ENCODE results near the gene GPR55. TPM values are rescaled to one million over a fixed set of nuclear protein-coding genes. Genes with fewer than 3 reads are reported as not detected.
A peak's percentile ranks its signal among the peaks of the same experiment; 100 is the strongest.

GPR55 gene
- total RNA-seq, 1 experiment from 2014 or later = not detected

- no peaks in the 10 kb centered on the region for H3K9me3 ChIP-seq
- H3K4me3 Mint-ChIP-seq (ENCODE audit: unreplicated experiment) = peak overlapping the region; percentile 13
- no peak for DNase-seq
- ChIA-PET CTCF (no interaction called here), POLR2A (interaction anchor here (0.6 kb wide), 1 partner anchor 61 kb away, joined by 3 read pairs; no protein-coding TSS in a partner anchor)
- H3K4me1 ChIP-seq = peaks cover 46% of the 10 kb centered on the region
- H3K27me3 Mint-ChIP-seq (ENCODE audit: insufficient read depth, unreplicated experiment) = no peaks in the 10 kb centered on the region
- H3K36me3 ChIP-seq (ENCODE audit: control insufficient read depth, insufficient read depth, low read length) = no peaks in the 10 kb centered on the region
- intact Hi-C loops (cut with micrococcal nuclease; ENCODE audit: unreplicated experiment) = no loop called here
- no peaks in the 10 kb centered on the region for H3K27me3 ChIP-seq (replicated peaks; ENCODE audit: control insufficient read depth, insufficient read depth, low read length)
- H3K9me3 Mint-ChIP-seq (ENCODE audit: unreplicated experiment) = no peaks in the 10 kb centered on the region
- BruUV-seq (replicated peaks) = no TSS peak
- no peak overlapping the region for H3K4me3 ChIP-seq (ENCODE audit: low read depth, low read length)
- H3K27ac Mint-ChIP-seq (ENCODE audit: unreplicated experiment) = no peak overlapping the region
- no peak for TF ChIP-seq CTCF (IDR thresholded peaks at IDR 0.05; ENCODE audit: insufficient read depth in 1 of 2, low read depth in 1 of 2, low read length in 1 of 2, severe bottlenecking in 1 of 2, unreplicated experiment in 1 of 2)
- peaks cover 9% of the 10 kb centered on the region for H3K4me1 Mint-ChIP-seq (ENCODE audit: low read depth, unreplicated experiment)
- H3K36me3 Mint-ChIP-seq (ENCODE audit: insufficient read depth, unreplicated experiment) = peaks cover 8% of the 10 kb centered on the region
These were observed 55.8 kb downstream of the GPR55 start for GRCh38 chr2:230868947-230869913.

GRCh38 chr2:230868161-230868946 is 56.7 kb downstream of the GPR55 start:
- Mint-ChIP-seq H3K27me3 (ENCODE audit: insufficient read depth, unreplicated experiment) (no peaks in the 10 kb centered on the region), H3K27ac (ENCODE audit: unreplicated experiment) (no peak overlapping the region), H3K4me1 (ENCODE audit: low read depth, unreplicated experiment) (peaks cover 9% of the 10 kb centered on the region), H3K36me3 (ENCODE audit: insufficient read depth, unreplicated experiment) (peaks cover 7% of the 10 kb centered on the region), H3K4me3 (ENCODE audit: unreplicated experiment) (peak overlapping the region; percentile 13), H3K9me3 (ENCODE audit: unreplicated experiment) (no peaks in the 10 kb centered on the region)
- POLR2A ChIA-PET = no interaction called here
- Histone ChIP-seq H3K27me3 (replicated peaks; ENCODE audit: control insufficient read depth, insufficient read depth, low read length) (no peaks in the 10 kb centered on the region), H3K36me3 (ENCODE audit: control insufficient read depth, insufficient read depth, low read length) (no peaks in the 10 kb centered on the region), H3K9me3 (no peaks in the 10 kb centered on the region), H3K4me1 (peaks cover 48% of the 10 kb centered on the region), H3K4me3 (ENCODE audit: low read depth, low read length) (no peak overlapping the region)
- BruUV-seq (replicated peaks) = no TSS peak
- CTCF ChIA-PET = no interaction called here
- intact Hi-C loops (cut with micrococcal nuclease; ENCODE audit: unreplicated experiment) = no loop called here
- TF ChIP-seq CTCF (IDR thresholded peaks at IDR 0.05; ENCODE audit: insufficient read depth in 1 of 2, low read depth in 1 of 2, low read length in 1 of 2, severe bottlenecking in 1 of 2, unreplicated experiment in 1 of 2) = no peak
- DNase-seq = no peak

- no peaks in the 10 kb centered on the region for H3K9me3 ChIP-seq
- POLR2A ChIA-PET = no interaction called here
- Mint-ChIP-seq H3K27me3 (ENCODE audit: insufficient read depth, unreplicated experiment) (no peaks in the 10 kb centered on the region), H3K4me1 (ENCODE audit: low read depth, unreplicated experiment) (peaks cover 9% of the 10 kb centered on the region), H3K9me3 (ENCODE audit: unreplicated experiment) (no peaks in the 10 kb centered on the region), H3K27ac (ENCODE audit: unreplicated experiment) (no peak overlapping the region), H3K36me3 (ENCODE audit: insufficient read depth, unreplicated experiment) (peaks cover 7% of the 10 kb centered on the region), H3K4me3 (ENCODE audit: unreplicated experiment) (no peak overlapping the region)
- no peak overlapping the region for H3K4me3 ChIP-seq (ENCODE audit: low read depth, low read length)
- no peaks in the 10 kb centered on the region for H3K27me3 ChIP-seq (replicated peaks; ENCODE audit: control insufficient read depth, insufficient read depth, low read length)
- intact Hi-C loops (cut with micrococcal nuclease; ENCODE audit: unreplicated experiment) = no loop called here
- TF ChIP-seq CTCF (IDR thresholded peaks at IDR 0.05; ENCODE audit: insufficient read depth in 1 of 2, low read depth in 1 of 2, low read length in 1 of 2, severe bottlenecking in 1 of 2, unreplicated experiment in 1 of 2) = no peak
- peaks cover 43% of the 10 kb centered on the region for H3K4me1 ChIP-seq
- H3K36me3 ChIP-seq (ENCODE audit: control insufficient read depth, insufficient read depth, low read length) = no peaks in the 10 kb centered on the region
- no peak for DNase-seq
- no TSS peak for BruUV-seq (replicated peaks)
- CTCF ChIA-PET = no interaction called here
These were observed 58.1 kb downstream of the GPR55 start for GRCh38 chr2:230866756-230867523.
